Measurements from ENCODE around the gene ST7.
"Not testable (repeated sequence)": the region's sequence is repeated elsewhere in the genome, so short reads cannot be mapped to it uniquely, and the experiment has no call there.

The ST7 gene

GRCh38 chr7:116957874-116958273 lies 4.6 kb downstream of the ST7 start:
- H3K36me3 ChIP-seq = no peaks in the 10 kb centered on the region
- no peak overlapping the region for H3K4me3 ChIP-seq (ENCODE audit: low read depth, low read length)
- no peaks in the 10 kb centered on the region for H3K9me3 ChIP-seq (ENCODE audit: severe bottlenecking)
- DNase-seq = no peak
- TF ChIP-seq CTCF (IDR thresholded peaks at IDR 0.05; ENCODE audit: low read depth, low read length) = no peak
- peaks cover 79% of the 10 kb centered on the region for H3K27me3 ChIP-seq (ENCODE audit: insufficient read depth, low read depth, severe bottlenecking)
- no peak overlapping the region for H3K27ac ChIP-seq

- peaks cover 78% of the 10 kb centered on the region for H3K27me3 ChIP-seq (ENCODE audit: insufficient read depth, low read depth, severe bottlenecking)
- not testable (repeated sequence) for H3K27ac ChIP-seq; H3K9me3 ChIP-seq (ENCODE audit: severe bottlenecking); DNase-seq; H3K4me3 ChIP-seq (ENCODE audit: low read depth, low read length); H3K36me3 ChIP-seq
Observed at GRCh38 chr7:116961966-116962673, 8.8 kb downstream of the ST7 start.

GRCh38 chr7:116963234-116963633 lies 9.9 kb downstream of the ST7 start:
- Histone ChIP-seq H3K36me3 (no peaks in the 10 kb centered on the region), H3K27me3 (ENCODE audit: insufficient read depth, low read depth, severe bottlenecking) (peaks cover 80% of the 10 kb centered on the region), H3K9me3 (ENCODE audit: severe bottlenecking) (no peaks in the 10 kb centered on the region), H3K27ac (no peak overlapping the region), H3K4me3 (ENCODE audit: low read depth, low read length) (no peak overlapping the region)
- no peak for TF ChIP-seq CTCF (IDR thresholded peaks at IDR 0.05; ENCODE audit: low read depth, low read length)
- no peak for DNase-seq

- Histone ChIP-seq H3K27ac (no peak overlapping the region), H3K9me3 (ENCODE audit: severe bottlenecking) (no peaks in the 10 kb centered on the region), H3K36me3 (no peaks in the 10 kb centered on the region), H3K4me3 (ENCODE audit: low read depth, low read length) (no peak overlapping the region), H3K27me3 (ENCODE audit: insufficient read depth, low read depth, severe bottlenecking) (peaks cover 79% of the 10 kb centered on the region)
- TF ChIP-seq CTCF (IDR thresholded peaks at IDR 0.05; ENCODE audit: low read depth, low read length) = no peak
- no peak for DNase-seq
Observed at GRCh38 chr7:116966601-116967000, 13.3 kb downstream of the ST7 start.

GRCh38 chr7:116967254-116967922 lies 14.1 kb downstream of the ST7 start:
- H3K27ac ChIP-seq = no peak overlapping the region
- DNase-seq = no peak
- no peak overlapping the region for H3K4me3 ChIP-seq (ENCODE audit: low read depth, low read length)
- H3K9me3 ChIP-seq (ENCODE audit: severe bottlenecking) = no peaks in the 10 kb centered on the region
- no peaks in the 10 kb centered on the region for H3K36me3 ChIP-seq
- peaks cover 77% of the 10 kb centered on the region for H3K27me3 ChIP-seq (ENCODE audit: insufficient read depth, low read depth, severe bottlenecking)
- no peak for TF ChIP-seq CTCF (IDR thresholded peaks at IDR 0.05; ENCODE audit: low read depth, low read length)

- Histone ChIP-seq H3K9me3 (ENCODE audit: severe bottlenecking) (no peaks in the 10 kb centered on the region), H3K4me3 (ENCODE audit: low read depth, low read length) (no peak overlapping the region), H3K27ac (no peak overlapping the region), H3K36me3 (no peaks in the 10 kb centered on the region), H3K27me3 (ENCODE audit: insufficient read depth, low read depth, severe bottlenecking) (peaks cover 75% of the 10 kb centered on the region)
- no peak for TF ChIP-seq CTCF (IDR thresholded peaks at IDR 0.05; ENCODE audit: low read depth, low read length)
- no peak for DNase-seq
Observed at GRCh38 chr7:116967983-116968382, 14.7 kb downstream of the ST7 start.
